HG03064 (cell line): ENCODE results near the gene DCDC2C.
"Not testable (repeated sequence)": the region's sequence is repeated elsewhere in the genome, so short reads cannot be mapped to it uniquely, and the experiment has no call there.

Experiments
- ATAC-seq: cut with Tn5 transposase; IDR thresholded peaks from one replicate; pipeline ENCODE4 v1.9.1; 2021; ENCODE audit warnings: low read depth; ENCODE audit not compliant: unreplicated experiment

The DCDC2C gene

GRCh38 chr2:3814706-3815245, 111.4 kb downstream of the DCDC2C start:
- ATAC-seq: no peak

- ATAC-seq: not testable (repeated sequence)
These were observed 113.8 kb downstream of the DCDC2C start for GRCh38 chr2:3817144-3817543.

- ATAC-seq: no peak
These were observed 120.4 kb downstream of the DCDC2C start for GRCh38 chr2:3823748-3824147.

- ATAC-seq: no peak
These were observed 124.5 kb downstream of the DCDC2C start for GRCh38 chr2:3827673-3828575.

- ATAC-seq: no peak
These were observed 127.4 kb downstream of the DCDC2C start for GRCh38 chr2:3830796-3831195.

GRCh38 chr2:3837086-3837485, 133.7 kb downstream of the DCDC2C start:
- no peak for ATAC-seq

GRCh38 chr2:3838348-3838747, 135.0 kb downstream of the DCDC2C start:
- no peak for ATAC-seq

- no peak for ATAC-seq
These were observed 136.1 kb downstream of the DCDC2C start for GRCh38 chr2:3839476-3839875.

GRCh38 chr2:3840611-3841155, 137.3 kb downstream of the DCDC2C start:
- ATAC-seq: no peak

- ATAC-seq: no peak
These were observed 144.2 kb downstream of the DCDC2C start for GRCh38 chr2:3847397-3848052.

- no peak for ATAC-seq
These were observed 145.4 kb downstream of the DCDC2C start for GRCh38 chr2:3848776-3849175.

- ATAC-seq: no peak
These were observed 145.8 kb downstream of the DCDC2C start for GRCh38 chr2:3849213-3849612.

- no peak for ATAC-seq
These were observed 154.2 kb downstream of the DCDC2C start for GRCh38 chr2:3857576-3857975.

- ATAC-seq: no peak
These were observed 161.8 kb downstream of the DCDC2C start for GRCh38 chr2:3864943-3865865.

GRCh38 chr2:3867469-3867868, 164.1 kb downstream of the DCDC2C start:
- ATAC-seq: no peak

- ATAC-seq: no peak
These were observed 164.8 kb downstream of the DCDC2C start for GRCh38 chr2:3868012-3868805.

- ATAC-seq: no peak
These were observed 166.8 kb downstream of the DCDC2C start for GRCh38 chr2:3870222-3870621.

- ATAC-seq: no peak
These were observed 167.6 kb downstream of the DCDC2C start for GRCh38 chr2:3871002-3871401.

GRCh38 chr2:3872451-3872850, 169.1 kb downstream of the DCDC2C start:
- ATAC-seq: no peak
